KOPT-K1 (cell line): Measurements from ENCODE around the gene RFWD3.

Source experiments
- H3K27ac ChIP-seq: fragments of 200-600 bp; sonication (generic); 2 replicates; pipeline ENCODE4 v1.5.1; 2016; ENCODE audit warnings: antibody characterized with exemption, mild to moderate bottlenecking, low read depth, low read length; ENCODE audit not compliant: poor library complexity, severe bottlenecking
- H3K36me3 ChIP-seq: fragments of 200-600 bp; sonication (generic); 2 replicates; pipeline ENCODE4 v1.5.1; 2017; ENCODE audit warnings: antibody characterized with exemption, mild to moderate bottlenecking, low read length, moderate library complexity; ENCODE audit not compliant: insufficient read depth
- H3K9me3 ChIP-seq: fragments of 200-600 bp; sonication (generic); 2 replicates; pipeline ENCODE4 v1.5.1; 2017; ENCODE audit warnings: antibody characterized with exemption, low read length, mild to moderate bottlenecking; ENCODE audit not compliant: insufficient read depth, poor library complexity, severe bottlenecking

RFWD3 gene, protein sequence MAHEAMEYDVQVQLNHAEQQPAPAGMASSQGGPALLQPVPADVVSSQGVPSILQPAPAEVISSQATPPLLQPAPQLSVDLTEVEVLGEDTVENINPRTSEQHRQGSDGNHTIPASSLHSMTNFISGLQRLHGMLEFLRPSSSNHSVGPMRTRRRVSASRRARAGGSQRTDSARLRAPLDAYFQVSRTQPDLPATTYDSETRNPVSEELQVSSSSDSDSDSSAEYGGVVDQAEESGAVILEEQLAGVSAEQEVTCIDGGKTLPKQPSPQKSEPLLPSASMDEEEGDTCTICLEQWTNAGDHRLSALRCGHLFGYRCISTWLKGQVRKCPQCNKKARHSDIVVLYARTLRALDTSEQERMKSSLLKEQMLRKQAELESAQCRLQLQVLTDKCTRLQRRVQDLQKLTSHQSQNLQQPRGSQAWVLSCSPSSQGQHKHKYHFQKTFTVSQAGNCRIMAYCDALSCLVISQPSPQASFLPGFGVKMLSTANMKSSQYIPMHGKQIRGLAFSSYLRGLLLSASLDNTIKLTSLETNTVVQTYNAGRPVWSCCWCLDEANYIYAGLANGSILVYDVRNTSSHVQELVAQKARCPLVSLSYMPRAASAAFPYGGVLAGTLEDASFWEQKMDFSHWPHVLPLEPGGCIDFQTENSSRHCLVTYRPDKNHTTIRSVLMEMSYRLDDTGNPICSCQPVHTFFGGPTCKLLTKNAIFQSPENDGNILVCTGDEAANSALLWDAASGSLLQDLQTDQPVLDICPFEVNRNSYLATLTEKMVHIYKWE

DNA sequence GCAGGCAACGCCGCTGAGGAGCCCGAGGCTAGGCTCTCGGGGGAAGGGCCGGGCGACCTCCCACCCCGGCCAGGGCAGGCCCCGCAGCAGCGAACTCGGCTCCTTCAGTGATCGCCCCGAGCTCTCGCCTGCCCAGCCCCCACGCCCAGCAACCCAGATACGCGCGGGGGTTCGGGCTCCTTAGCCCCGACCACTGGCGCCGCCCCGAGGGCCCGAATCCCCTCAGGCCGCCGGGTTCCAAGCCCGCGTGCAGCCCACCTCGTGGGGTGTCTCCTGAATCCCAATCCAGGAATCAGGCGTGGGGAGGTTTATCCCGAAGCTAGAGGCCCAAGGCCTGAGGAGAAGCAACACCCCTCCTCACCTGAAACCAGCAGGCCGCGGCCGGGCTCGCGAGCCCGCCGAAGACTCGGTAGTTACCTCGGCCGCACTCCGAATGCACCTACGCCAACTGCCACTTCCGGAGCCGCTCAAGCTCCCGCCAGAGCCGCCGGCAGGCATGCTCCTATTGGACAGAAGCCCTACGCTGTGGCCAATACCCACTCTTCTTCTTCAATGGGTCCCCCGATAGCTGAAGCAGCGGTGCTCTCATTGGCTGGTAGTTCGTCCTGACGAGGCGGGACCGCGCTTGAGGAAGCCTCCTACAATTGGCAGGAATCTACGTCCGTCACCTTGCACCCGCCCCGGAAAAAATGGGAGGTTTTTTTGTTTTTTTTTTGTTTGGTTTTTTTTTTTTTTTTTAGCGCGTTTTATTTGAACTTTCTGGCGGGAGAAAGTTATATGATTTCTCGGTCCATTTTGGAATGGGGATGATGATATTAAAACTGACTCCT, at the start of gene RFWD3:
TSS of gene RFWD3 (minus strand) at position 453 of the 830 bp plus-strand sequence. CDS start 5,428 bp downstream, outside the sequence.
- Histone ChIP-seq H3K27ac (peak within 1 kb of the TSS; percentile 99), H3K36me3 (peaks cover 49% of the 10 kb centered on the region), H3K9me3 (peaks cover 4% of the 10 kb centered on the region)

DNA sequence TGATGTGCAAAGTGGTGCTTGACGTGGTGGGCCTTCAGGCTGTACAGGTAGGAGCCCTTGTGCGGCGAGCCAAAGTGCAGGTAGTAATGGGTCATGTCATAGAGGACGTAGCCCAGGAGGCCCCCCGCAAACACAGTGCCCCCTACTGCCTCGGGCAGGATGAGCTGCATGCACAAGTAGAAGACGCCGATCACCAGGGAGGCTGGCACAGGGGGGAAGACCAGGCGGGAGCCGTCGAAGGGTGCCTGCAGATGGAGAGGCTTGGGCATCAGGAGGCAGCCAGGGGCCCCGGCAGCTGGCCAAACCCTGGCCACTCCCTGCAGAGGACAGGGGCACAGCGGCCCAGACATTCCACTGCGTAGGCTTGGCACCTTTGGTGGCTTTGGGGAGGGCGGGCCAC, 49.7 kb upstream of the RFWD3 start:
- no peak overlapping the region for H3K27ac ChIP-seq
- H3K9me3 ChIP-seq: no peaks in the 10 kb centered on the region
- no peaks in the 10 kb centered on the region for H3K36me3 ChIP-seq

DNA sequence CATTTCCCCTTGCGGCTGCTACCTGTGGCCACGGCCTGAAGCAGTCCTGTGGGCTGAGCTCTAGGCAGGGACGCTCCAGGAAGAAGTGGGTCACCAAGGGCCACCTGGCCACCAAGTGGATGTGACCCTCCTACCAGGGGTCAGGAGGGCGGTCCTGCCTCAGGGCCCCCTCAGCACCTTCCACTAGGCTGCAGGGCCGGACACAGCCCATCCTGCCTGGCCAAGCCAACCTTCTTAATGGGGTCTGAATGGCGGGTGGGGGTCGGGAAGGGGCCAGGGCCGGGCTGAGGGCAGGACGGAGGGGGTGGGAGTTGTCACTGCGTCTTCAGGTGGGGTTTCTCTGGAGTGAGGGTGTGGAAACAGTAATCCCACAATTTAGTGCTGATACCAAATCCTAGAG, 47.2 kb upstream of the RFWD3 start:
- Histone ChIP-seq H3K36me3 (no peaks in the 10 kb centered on the region), H3K27ac (no peak overlapping the region), H3K9me3 (no peaks in the 10 kb centered on the region)

DNA sequence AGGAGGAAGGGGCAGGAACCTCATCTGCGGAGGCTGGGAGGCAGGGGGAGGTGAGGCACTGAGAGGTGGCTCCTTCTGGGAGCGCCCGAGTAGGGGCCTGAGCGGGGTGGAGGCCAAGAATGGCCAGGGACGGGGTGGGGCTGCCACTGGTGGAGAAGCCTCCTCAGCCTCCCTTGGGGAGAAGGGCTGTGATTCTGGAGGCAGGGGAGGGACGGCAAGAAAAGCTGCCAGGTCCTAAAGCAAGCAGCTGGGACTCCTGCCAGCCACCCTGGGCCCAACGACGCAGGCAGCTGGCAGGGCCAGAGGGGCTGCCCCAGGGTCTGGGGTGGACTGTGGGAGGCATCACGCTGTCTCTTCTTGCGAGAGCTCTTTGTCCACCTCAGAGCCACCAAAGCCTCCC, 46.6 kb upstream of the RFWD3 start:
- H3K36me3 ChIP-seq: no peaks in the 10 kb centered on the region
- H3K9me3 ChIP-seq: no peaks in the 10 kb centered on the region
- no peak overlapping the region for H3K27ac ChIP-seq

GRCh38 chr16:74711938-74712337, 45.3 kb upstream of the RFWD3 start:
- H3K27ac ChIP-seq: no peak overlapping the region
- H3K36me3 ChIP-seq: no peaks in the 10 kb centered on the region
- no peaks in the 10 kb centered on the region for H3K9me3 ChIP-seq

- Histone ChIP-seq H3K36me3 (no peaks in the 10 kb centered on the region), H3K27ac (no peak overlapping the region), H3K9me3 (no peaks in the 10 kb centered on the region)
Measured at GRCh38 chr16:74710401-74710800, 43.7 kb upstream of the RFWD3 start.

GRCh38 chr16:74709441-74709877, 42.8 kb upstream of the RFWD3 start:
- no peak overlapping the region for H3K27ac ChIP-seq
- no peaks in the 10 kb centered on the region for H3K9me3 ChIP-seq
- no peaks in the 10 kb centered on the region for H3K36me3 ChIP-seq

DNA sequence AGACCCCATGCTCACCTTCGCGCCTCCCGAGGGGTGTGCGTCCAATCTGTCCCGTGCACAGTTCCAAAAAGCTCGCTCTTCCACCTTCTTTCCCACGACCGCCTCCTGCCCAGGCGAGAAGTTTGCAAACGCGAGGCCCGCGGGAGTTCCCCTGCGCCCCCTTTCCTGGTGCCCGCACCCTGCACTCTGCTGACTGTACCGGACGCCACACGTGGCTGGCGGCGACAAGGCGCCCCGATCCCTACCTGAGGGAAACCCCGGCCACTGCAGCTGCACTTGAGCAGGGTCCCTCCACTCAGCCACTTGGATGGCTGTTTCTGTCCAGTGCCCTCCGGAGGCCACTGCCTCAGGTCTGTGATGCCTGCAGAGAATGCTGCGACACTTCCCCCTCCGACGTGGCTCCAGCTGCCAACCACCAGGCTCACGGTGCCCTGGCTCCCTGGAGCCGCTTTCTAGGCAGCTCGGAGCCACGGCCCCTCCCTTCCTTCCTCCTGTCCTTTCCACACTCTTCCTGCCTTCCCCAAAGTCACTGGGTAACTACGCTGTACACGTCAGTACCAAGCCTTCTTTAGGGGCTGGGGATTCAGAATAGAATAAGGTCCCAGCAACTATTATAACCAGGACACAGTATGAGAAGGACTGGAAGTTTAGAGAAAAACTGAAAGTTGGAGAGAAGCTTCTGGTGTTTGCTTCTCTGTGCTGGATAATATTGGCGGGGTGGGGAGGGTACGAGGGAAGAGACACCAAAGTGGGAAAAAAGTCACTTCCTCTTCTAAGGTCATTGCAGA, 34.0 kb upstream of the RFWD3 start, which contains the start of gene MLKL:
TSS of gene MLKL (minus strand) at position 425 of the 788 bp plus-strand sequence. CDS start 5,105 bp downstream, outside the sequence.
- Histone ChIP-seq H3K36me3 (no peaks in the 10 kb centered on the region), H3K27ac (peak within 1 kb of the TSS; percentile 84), H3K9me3 (no peaks in the 10 kb centered on the region)

GRCh38 chr16:74700116-74700437, 33.4 kb upstream of the RFWD3 start:
- Histone ChIP-seq H3K27ac (peak overlapping the region; percentile 84), H3K36me3 (peaks cover 3% of the 10 kb centered on the region), H3K9me3 (no peaks in the 10 kb centered on the region)

DNA sequence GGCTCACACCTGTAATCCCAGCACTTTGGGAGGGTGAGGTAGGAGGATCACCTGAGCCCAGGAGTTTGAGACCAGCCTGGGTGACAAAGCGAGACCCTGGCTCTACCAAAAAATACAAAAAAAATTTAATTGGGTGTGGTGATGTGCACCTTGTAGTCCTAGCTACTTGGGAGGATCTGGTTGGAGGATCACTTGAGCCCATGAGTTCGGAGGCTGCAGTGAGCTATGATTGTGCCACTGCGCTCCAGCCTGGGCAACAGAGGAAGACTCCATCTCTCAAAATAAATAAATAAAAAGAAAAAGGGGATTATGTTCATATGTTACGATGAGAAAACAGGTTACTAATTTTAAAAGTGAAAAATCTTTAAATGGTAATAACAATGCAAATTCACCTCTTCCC, 33.0 kb upstream of the RFWD3 start:
- Histone ChIP-seq H3K27ac (peak overlapping the region; percentile 84), H3K36me3 (peaks cover 7% of the 10 kb centered on the region), H3K9me3 (no peaks in the 10 kb centered on the region)

DNA sequence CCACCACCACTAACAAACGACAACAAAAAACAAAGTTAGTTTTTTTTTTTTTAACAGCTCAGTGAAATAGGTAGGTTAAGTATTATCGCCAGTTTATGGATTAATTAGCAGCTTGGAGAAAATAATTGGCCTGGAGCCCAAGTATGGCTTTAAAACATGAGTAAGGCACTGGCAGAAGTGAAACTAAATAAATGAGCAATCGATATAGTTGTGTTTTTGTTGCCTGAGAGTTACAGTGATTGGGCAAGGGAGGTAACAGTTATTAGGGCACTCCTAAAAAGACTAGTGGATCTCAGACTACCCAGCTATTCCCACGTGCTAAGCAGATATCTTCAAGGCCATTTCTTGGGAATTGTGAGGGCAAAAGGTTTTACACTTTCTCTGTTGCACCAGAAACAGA, 31.5 kb upstream of the RFWD3 start:
- H3K9me3 ChIP-seq: no peaks in the 10 kb centered on the region
- peaks cover 14% of the 10 kb centered on the region for H3K36me3 ChIP-seq
- H3K27ac ChIP-seq: peak overlapping the region; percentile 7

GRCh38 chr16:74695450-74696422, 29.1 kb upstream of the RFWD3 start:
- Histone ChIP-seq H3K27ac (no peak overlapping the region), H3K9me3 (no peaks in the 10 kb centered on the region), H3K36me3 (peaks cover 33% of the 10 kb centered on the region)

DNA sequence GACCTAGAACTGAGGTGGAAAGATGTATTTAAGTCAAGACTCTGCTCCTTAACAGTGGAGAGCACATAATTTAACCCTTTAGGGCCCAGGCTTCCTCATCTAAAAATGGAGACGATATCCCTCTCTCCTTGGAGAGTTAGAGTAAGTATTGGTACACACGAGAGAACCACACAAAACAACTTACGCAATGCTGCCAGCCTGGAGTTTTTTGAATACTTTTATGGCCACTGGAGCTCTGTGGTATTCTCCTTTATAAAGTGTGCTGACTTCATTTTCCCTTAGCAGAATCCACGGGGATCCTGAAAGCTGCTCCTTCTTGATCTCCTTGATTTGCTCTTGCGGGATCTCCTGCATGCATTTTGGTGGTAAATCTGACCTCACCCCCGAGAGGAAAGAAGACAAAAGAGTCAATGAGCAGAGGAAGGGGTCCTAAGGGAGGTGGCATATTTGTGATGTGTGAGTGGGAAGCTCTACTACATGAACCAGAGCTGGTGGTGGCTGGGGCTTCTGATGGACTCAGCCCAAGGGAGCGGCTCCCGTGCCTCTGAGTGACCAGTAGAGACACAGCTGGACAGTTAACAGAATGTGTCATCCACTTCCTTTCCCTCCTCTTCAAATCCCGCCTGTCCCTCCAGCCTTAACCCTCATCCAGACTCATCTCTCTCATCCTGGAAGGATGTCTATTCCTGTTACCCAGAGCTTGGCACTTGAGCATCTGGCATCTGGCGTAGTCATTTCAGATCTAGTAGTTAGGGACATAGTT, 24.6 kb upstream of the RFWD3 start:
- Histone ChIP-seq H3K36me3 (peaks cover 67% of the 10 kb centered on the region), H3K27ac (no peak overlapping the region), H3K9me3 (no peaks in the 10 kb centered on the region)
